GM19025 (cell line): Measurements from ENCODE around the gene PHLDB3.
"Not testable (repeated sequence)": the region's sequence is repeated elsewhere in the genome, so short reads cannot be mapped to it uniquely, and the experiment has no call there.

Experiments
- ATAC-seq: cut with Tn5 transposase; IDR thresholded peaks from one replicate; pipeline ENCODE4 v1.9.1; 2021; ENCODE audit warnings: mild to moderate bottlenecking, low read depth, moderate library complexity; ENCODE audit not compliant: unreplicated experiment

PHLDB3 gene

GRCh38 chr19:43504426-43505185 lies at the start of gene PHLDB3:
Gene PHLDB3 (minus strand): TSS chr19:43504746. CDS start chr19:43504118, 628 bp downstream.
- no peak for ATAC-seq

GRCh38 chr19:43553656-43554055 lies 49.1 kb upstream of the PHLDB3 start:
- ATAC-seq, result no peak

- no peak for ATAC-seq
These were observed 48.1 kb upstream of the PHLDB3 start for GRCh38 chr19:43552616-43553015.

- ATAC-seq, result no peak
These were observed 47.6 kb upstream of the PHLDB3 start for GRCh38 chr19:43552198-43552450.

GRCh38 chr19:43551399-43552197 lies 47.1 kb upstream of the PHLDB3 start:
- no peak for ATAC-seq

GRCh38 chr19:43548706-43549105 lies 44.2 kb upstream of the PHLDB3 start:
- ATAC-seq, result no peak

GRCh38 chr19:43547926-43548325 lies 43.4 kb upstream of the PHLDB3 start:
- not testable (repeated sequence) for ATAC-seq

GRCh38 chr19:43546581-43546980 lies 42.0 kb upstream of the PHLDB3 start:
- ATAC-seq, result no peak

GRCh38 chr19:43545981-43546380 lies 41.4 kb upstream of the PHLDB3 start:
- no peak for ATAC-seq

GRCh38 chr19:43545276-43545675 lies 40.7 kb upstream of the PHLDB3 start:
- no peak for ATAC-seq

GRCh38 chr19:43544077-43544476 lies 39.5 kb upstream of the PHLDB3 start:
- ATAC-seq, result no peak

- no peak for ATAC-seq
These were observed 37.5 kb upstream of the PHLDB3 start for GRCh38 chr19:43541920-43542650.

- ATAC-seq, result no peak
These were observed 35.8 kb upstream of the PHLDB3 start for GRCh38 chr19:43540381-43540780.

GRCh38 chr19:43538922-43539321 lies 34.4 kb upstream of the PHLDB3 start:
- ATAC-seq, result no peak

- no peak for ATAC-seq
These were observed 30.5 kb upstream of the PHLDB3 start for GRCh38 chr19:43534816-43535761.

- no peak for ATAC-seq
These were observed 29.8 kb upstream of the PHLDB3 start for GRCh38 chr19:43534305-43534815.

GRCh38 chr19:43533546-43534304 lies 29.2 kb upstream of the PHLDB3 start:
- ATAC-seq, result no peak

GRCh38 chr19:43532962-43533545 lies 28.5 kb upstream of the PHLDB3 start, which contains the start of gene ZNF575:
Gene ZNF575 (plus strand): TSS chr19:43533188. CDS start chr19:43534423, 1,235 bp downstream.
- peak; percentile 63 for ATAC-seq

GRCh38 chr19:43532571-43532961 lies 28.0 kb upstream of the PHLDB3 start:
- ATAC-seq, result peak; percentile 16
